Hepatocyte (in vitro differentiated cells): ENCODE measurements around the gene PLXDC1. TPM values are rescaled to one million over a fixed set of nuclear protein-coding genes. Genes with fewer than 3 reads are reported as not detected.
"Not testable (repeated sequence)": the region's sequence is repeated elsewhere in the genome, so short reads cannot be mapped to it uniquely, and the experiment has no call there.

ENCODE experiments used
- DNase-seq: peaks from one replicate; pipeline ENCODE4 v3.0.0-alpha.2; 2016; ENCODE audit warnings: low spot score
- H2AFZ ChIP-seq: fragments of 200-600 bp; sonication (generic); 2 replicates; pipeline ENCODE4 v1.6.0; 2016; ENCODE audit warnings: antibody characterized with exemption, mild to moderate bottlenecking
- H3K27ac ChIP-seq: fragments of 200-600 bp; sonication (generic); 2 replicates; pipeline ENCODE4 v1.5.1; 2016; ENCODE audit warnings: mild to moderate bottlenecking
- H3K27me3 ChIP-seq: fragments of 200-600 bp; sonication (generic); 2 replicates; pipeline ENCODE4 v1.6.1; 2016
- H3K36me3 ChIP-seq: fragments of 200-600 bp; sonication (generic); replicated peaks from 2 replicates; pipeline ENCODE4 v1.5.1; 2016; ENCODE audit warnings: low read depth; ENCODE audit not compliant: insufficient read depth
- H3K4me1 ChIP-seq: fragments of 200-600 bp; sonication (generic); 2 replicates; pipeline ENCODE4 v1.5.1; 2016; ENCODE audit warnings: mild to moderate bottlenecking, moderate library complexity; ENCODE audit not compliant: insufficient read depth
- H3K4me2 ChIP-seq: fragments of 200-600 bp; sonication (generic); 2 replicates; pipeline ENCODE4 v1.6.0; 2016
- H3K4me3 ChIP-seq: fragments of 200-600 bp; sonication (generic); 2 replicates; pipeline ENCODE4 v1.5.1; 2016; ENCODE audit warnings: mild to moderate bottlenecking
- H3K79me2 ChIP-seq: fragments of 200-600 bp; sonication (generic); 2 replicates; pipeline ENCODE4 v1.6.0; 2017; ENCODE audit warnings: mild to moderate bottlenecking
- H3K9me2 ChIP-seq: fragments of 200-600 bp; sonication (generic); replicated peaks from 2 replicates; pipeline ENCODE4 v1.6.0; 2017; ENCODE audit warnings: mild to moderate bottlenecking; ENCODE audit not compliant: insufficient read depth
- H3K9me3 ChIP-seq: fragments of 200-600 bp; sonication (generic); 2 replicates; pipeline ENCODE4 v1.5.1; 2016; ENCODE audit warnings: low read depth, mild to moderate bottlenecking
- H4K20me1 ChIP-seq: fragments of 200-600 bp; sonication (generic); 2 replicates; pipeline ENCODE4 v1.6.0; 2016; ENCODE audit warnings: mild to moderate bottlenecking; ENCODE audit not compliant: insufficient read depth, poor library complexity, severe bottlenecking
- EZH2 ChIP-seq: fragments of 200-600 bp; sonication (generic); IDR thresholded peaks from 2 replicates; pipeline ENCODE4 v1.6.1; 2016; ENCODE audit warnings: antibody characterized with exemption, mild to moderate bottlenecking, borderline replicate concordance
- EZH2phosphoT487 ChIP-seq: fragments of 200-600 bp; sonication (generic); IDR thresholded peaks from one replicate; pipeline ENCODE4 v1.6.1; 2018; ENCODE audit warnings: antibody characterized with exemption, mild to moderate bottlenecking, low read depth, moderate library complexity; ENCODE audit not compliant: unreplicated experiment, severe bottlenecking
- WGBS: methylation state at CpG from one replicate; pipeline ENCODE4 v1.1.6; 2016; ENCODE audit warnings: low lambda C conversion rate; ENCODE audit errors: missing lambda C conversion rate; 5-methylcytosine and 5-hydroxymethylcytosine counted together
- polyA plus RNA-seq: library from polyadenylated mRNA; unstranded; fragments of >200 nt; fragmentation: Nextera tagmentation; extraction: Ambion mirVana; gene quantifications from 2 replicates; pipeline ENCODE4 v1.2.1, GENCODE V29; 2016
- total RNA-seq: library from RNA; depleted of rRNA; stranded (reverse); fragments of >200 nt; gene quantifications from 2 replicates; pipeline ENCODE4 v1.2.3, GENCODE V29; 2014
- TF ChIP-seq, protein P1 (sequence below): fragments of 200-600 bp; sonication (generic); IDR thresholded peaks from 2 replicates; pipeline ENCODE4 v1.5.1; 2016; ENCODE audit warnings: antibody characterized with exemption, mild to moderate bottlenecking; ENCODE audit not compliant: poor library complexity

Gene PLXDC1
- total and polyA plus RNA-seq, 2 experiments from 2014 or later = 3.9 to 4.1 TPM

GRCh38 chr17:39022924-39023323 is 128.5 kb downstream of the PLXDC1 start:
- Histone ChIP-seq H3K9me3 (no peaks in the 10 kb centered on the region), H3K4me2 (no peak overlapping the region), H3K79me2 (no peaks in the 10 kb centered on the region), H3K4me3 (no peak overlapping the region), H3K4me1 (peaks cover 12% of the 10 kb centered on the region), H3K27me3 (no peaks in the 10 kb centered on the region), H3K9me2 (no peaks in the 10 kb centered on the region), H3K27ac (no peak overlapping the region), H2AFZ (no peak overlapping the region), H3K36me3 (no peaks in the 10 kb centered on the region), H4K20me1 (no peaks in the 10 kb centered on the region)
- DNase-seq = no peak
- WGBS = 83% methylated on average over 6 of the region's 6 CpGs
- TF ChIP-seq, protein P1, sequence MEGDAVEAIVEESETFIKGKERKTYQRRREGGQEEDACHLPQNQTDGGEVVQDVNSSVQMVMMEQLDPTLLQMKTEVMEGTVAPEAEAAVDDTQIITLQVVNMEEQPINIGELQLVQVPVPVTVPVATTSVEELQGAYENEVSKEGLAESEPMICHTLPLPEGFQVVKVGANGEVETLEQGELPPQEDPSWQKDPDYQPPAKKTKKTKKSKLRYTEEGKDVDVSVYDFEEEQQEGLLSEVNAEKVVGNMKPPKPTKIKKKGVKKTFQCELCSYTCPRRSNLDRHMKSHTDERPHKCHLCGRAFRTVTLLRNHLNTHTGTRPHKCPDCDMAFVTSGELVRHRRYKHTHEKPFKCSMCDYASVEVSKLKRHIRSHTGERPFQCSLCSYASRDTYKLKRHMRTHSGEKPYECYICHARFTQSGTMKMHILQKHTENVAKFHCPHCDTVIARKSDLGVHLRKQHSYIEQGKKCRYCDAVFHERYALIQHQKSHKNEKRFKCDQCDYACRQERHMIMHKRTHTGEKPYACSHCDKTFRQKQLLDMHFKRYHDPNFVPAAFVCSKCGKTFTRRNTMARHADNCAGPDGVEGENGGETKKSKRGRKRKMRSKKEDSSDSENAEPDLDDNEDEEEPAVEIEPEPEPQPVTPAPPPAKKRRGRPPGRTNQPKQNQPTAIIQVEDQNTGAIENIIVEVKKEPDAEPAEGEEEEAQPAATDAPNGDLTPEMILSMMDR = no peak
- TF ChIP-seq EZH2 (no peak), EZH2phosphoT487 (no peak)

DNA sequence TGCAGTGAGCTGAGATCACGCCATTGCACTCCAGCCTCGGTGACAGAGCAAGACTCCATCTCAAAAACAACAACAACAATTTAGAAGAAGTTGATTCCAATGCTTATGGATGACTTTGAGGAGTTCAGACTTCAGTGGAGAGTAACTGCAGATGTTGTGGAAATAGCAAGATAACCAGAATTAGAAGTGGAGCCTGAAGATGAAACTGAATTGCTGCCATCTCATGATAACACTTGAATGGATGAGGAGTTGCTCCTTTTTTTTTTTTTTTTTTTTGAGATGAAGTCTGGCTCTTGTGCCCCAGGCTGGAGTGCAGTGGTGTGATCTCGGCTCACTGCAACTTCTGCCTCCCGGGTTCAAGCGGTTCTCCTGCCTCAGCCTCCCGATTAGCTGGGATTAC is 131.4 kb downstream of the PLXDC1 start:
- 96% methylated on average over 6 of the region's 6 CpGs for WGBS

DNA sequence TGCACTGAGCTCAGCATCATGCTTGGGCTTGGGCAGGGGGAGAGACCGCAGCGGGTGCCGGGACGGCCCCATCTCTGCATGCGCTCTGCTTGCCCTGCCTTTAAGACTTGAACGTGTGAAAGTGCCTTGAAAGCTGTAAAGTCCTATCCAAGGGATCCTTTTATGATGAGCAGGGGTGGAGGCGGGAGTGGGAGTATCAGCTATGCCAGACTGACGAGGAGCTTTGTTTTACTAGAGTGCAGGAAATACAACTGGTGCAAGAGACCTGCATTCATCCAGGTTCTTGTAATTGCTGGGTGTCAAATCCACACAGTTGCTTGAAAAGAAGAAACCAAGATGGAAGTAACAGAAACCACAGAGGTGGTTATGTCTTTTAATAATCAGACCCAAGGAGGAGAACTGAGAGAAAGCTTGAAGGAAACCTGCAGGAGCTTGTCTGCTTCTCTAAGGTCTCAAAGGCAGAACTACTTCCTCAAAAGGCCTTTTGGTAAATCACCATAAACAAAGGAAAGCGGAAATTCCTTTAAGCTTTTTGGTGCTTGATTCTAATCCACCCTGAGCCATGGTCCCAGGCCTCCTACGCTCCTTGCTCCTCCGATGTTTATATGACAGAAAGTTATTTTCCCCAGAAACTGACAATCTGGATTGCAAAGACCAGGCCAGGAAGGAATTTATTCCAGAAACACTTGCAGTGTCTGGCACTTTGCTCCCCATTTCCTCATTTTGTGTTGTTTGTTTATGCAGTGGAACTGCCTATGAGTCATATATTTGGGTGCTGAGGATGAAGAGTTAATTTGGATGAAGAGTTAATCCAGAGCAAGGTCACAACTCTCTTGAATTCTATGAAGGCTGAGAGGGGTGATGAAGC is 132.9 kb downstream of the PLXDC1 start:
- Histone ChIP-seq H4K20me1 (no peaks in the 10 kb centered on the region), H3K4me3 (no peak overlapping the region), H3K27me3 (no peaks in the 10 kb centered on the region), H3K9me2 (no peaks in the 10 kb centered on the region), H3K4me2 (no peak overlapping the region), H3K79me2 (no peaks in the 10 kb centered on the region), H3K9me3 (no peaks in the 10 kb centered on the region), H2AFZ (no peak overlapping the region), H3K4me1 (peaks cover 4% of the 10 kb centered on the region), H3K27ac (no peak overlapping the region), H3K36me3 (no peaks in the 10 kb centered on the region)
- TF ChIP-seq EZH2phosphoT487 = no peak
- TF ChIP-seq EZH2 = no peak
- TF ChIP-seq, protein P1 = no peak
- no peak for DNase-seq
- 60% methylated on average over 11 of the region's 11 CpGs for WGBS

More for the DNA sequence above, 131.4 kb downstream of the PLXDC1 start:
- H2AFZ ChIP-seq, H3K36me3 ChIP-seq, DNase-seq, H3K79me2 ChIP-seq, H3K9me3 ChIP-seq, H3K4me1 ChIP-seq, H3K4me2 ChIP-seq, H3K27ac ChIP-seq, H3K4me3 ChIP-seq, H3K9me2 ChIP-seq, H4K20me1 ChIP-seq, H3K27me3 ChIP-seq: not testable (repeated sequence)

- H3K4me2 ChIP-seq = no peak overlapping the region
- WGBS = 69% methylated on average over 9 of the region's 9 CpGs
- no peak overlapping the region for H2AFZ ChIP-seq
- TF ChIP-seq, protein P1 = no peak
- TF ChIP-seq EZH2 (no peak), EZH2phosphoT487 (no peak)
- no peak overlapping the region for H3K27ac ChIP-seq
- no peaks in the 10 kb centered on the region for H3K36me3 ChIP-seq
- H3K4me1 ChIP-seq = peaks cover 4% of the 10 kb centered on the region
- H3K27me3 ChIP-seq = no peaks in the 10 kb centered on the region
- H3K9me3 ChIP-seq = no peaks in the 10 kb centered on the region
- no peaks in the 10 kb centered on the region for H4K20me1 ChIP-seq
- H3K79me2 ChIP-seq = no peaks in the 10 kb centered on the region
- H3K9me2 ChIP-seq = no peaks in the 10 kb centered on the region
- H3K4me3 ChIP-seq = no peak overlapping the region
- DNase-seq = no peak
Measured at GRCh38 chr17:39016193-39017153, 135.0 kb downstream of the PLXDC1 start.
